ENCODE data around the gene CATSPERD.

CATSPERD gene

GRCh38 chr19:5825178-5825577 is 104.7 kb downstream of the CATSPERD start:
- no peak for TF ChIP-seq GATA2 (IDR thresholded peaks at IDR 0.05; ENCODE audit: low read depth, low read length)
- no peak for TF ChIP-seq GATA3 (IDR thresholded peaks at IDR 0.05; ENCODE audit: low read depth, low read length)

GRCh38 chr19:5826531-5827341 is 106.3 kb downstream of the CATSPERD start:
- TF ChIP-seq GATA2 (IDR thresholded peaks at IDR 0.05; ENCODE audit: low read depth, low read length) (no peak), GATA3 (IDR thresholded peaks at IDR 0.05; ENCODE audit: low read depth, low read length) (no peak)

GRCh38 chr19:5827342-5827890 is 107.0 kb downstream of the CATSPERD start:
- TF ChIP-seq GATA2 (IDR thresholded peaks at IDR 0.05; ENCODE audit: low read depth, low read length) (no peak), GATA3 (IDR thresholded peaks at IDR 0.05; ENCODE audit: low read depth, low read length) (no peak)

- TF ChIP-seq GATA2 (IDR thresholded peaks at IDR 0.05; ENCODE audit: low read depth, low read length) (peak; percentile 56; the same call in 1 of the 2 replicates), GATA3 (IDR thresholded peaks at IDR 0.05; ENCODE audit: low read depth, low read length) (no peak)
Observed at GRCh38 chr19:5827891-5828660, 107.6 kb downstream of the CATSPERD start.
